DND-41 (cell line): ENCODE results near the gene WDFY4.

Experiments used
- EZH2 ChIP-seq: IDR thresholded peaks from 3 replicates; pipeline ENCODE4 v1.6.1; 2012; ENCODE audit warnings: borderline replicate concordance, low read depth, mild to moderate bottlenecking, moderate library complexity, low read length, inconsistent platforms; ENCODE audit not compliant: severe bottlenecking
- TF ChIP-seq, protein P1 (sequence below): IDR thresholded peaks from 2 replicates; pipeline ENCODE4 v1.5.1; 2012; ENCODE audit warnings: borderline replicate concordance, low read length, moderate library complexity, mild to moderate bottlenecking; ENCODE audit not compliant: poor library complexity, severe bottlenecking; ENCODE audit errors: extremely low read depth

DNA sequence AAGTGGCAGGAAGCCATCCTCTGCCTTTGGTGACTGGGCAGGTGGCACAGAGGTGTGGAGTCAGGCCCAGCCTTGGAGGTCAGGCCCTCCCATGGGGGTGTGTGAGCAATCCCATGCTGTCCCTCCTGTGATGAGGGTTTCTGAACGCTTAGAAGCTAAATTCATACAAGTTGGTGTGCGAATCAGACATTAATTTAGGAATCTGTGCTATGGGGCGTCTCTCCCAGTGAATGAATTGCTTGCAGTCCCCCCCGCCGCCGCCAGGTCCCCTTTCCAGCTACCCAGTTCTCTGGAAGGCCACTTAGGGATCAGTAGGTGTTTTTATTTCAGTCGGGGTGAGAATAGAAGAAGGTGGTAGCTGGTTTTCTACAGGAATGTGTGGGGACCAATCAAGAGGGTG lies 217.4 kb downstream of the WDFY4 start:
- TF ChIP-seq, protein P1, sequence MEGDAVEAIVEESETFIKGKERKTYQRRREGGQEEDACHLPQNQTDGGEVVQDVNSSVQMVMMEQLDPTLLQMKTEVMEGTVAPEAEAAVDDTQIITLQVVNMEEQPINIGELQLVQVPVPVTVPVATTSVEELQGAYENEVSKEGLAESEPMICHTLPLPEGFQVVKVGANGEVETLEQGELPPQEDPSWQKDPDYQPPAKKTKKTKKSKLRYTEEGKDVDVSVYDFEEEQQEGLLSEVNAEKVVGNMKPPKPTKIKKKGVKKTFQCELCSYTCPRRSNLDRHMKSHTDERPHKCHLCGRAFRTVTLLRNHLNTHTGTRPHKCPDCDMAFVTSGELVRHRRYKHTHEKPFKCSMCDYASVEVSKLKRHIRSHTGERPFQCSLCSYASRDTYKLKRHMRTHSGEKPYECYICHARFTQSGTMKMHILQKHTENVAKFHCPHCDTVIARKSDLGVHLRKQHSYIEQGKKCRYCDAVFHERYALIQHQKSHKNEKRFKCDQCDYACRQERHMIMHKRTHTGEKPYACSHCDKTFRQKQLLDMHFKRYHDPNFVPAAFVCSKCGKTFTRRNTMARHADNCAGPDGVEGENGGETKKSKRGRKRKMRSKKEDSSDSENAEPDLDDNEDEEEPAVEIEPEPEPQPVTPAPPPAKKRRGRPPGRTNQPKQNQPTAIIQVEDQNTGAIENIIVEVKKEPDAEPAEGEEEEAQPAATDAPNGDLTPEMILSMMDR: no peak
- no peak for TF ChIP-seq EZH2
